H1 (cell line): ENCODE results near the gene IGF2R. TPM values are rescaled to one million over a fixed set of nuclear protein-coding genes. Genes with fewer than 3 reads are reported as not detected.

Experiments
- CTCF ChIA-PET: fragments of 300-600 bp; sonication (Branson Sonifier 250); formaldehyde crosslinking; loops from one replicate; lab custom pipeline; 2021; ENCODE audit not compliant: partially characterized antibody; lab: Charles Lee
- POLR2A ChIA-PET: fragments of 300-600 bp; sonication (Branson Sonifier 250); formaldehyde crosslinking; loops from one replicate; lab custom pipeline; 2021; ENCODE audit warnings: inconsistent platforms; ENCODE audit not compliant: partially characterized antibody; lab: Charles Lee
- DNase-seq, 2 experiments: peaks; one replicate each; pipeline versions ENCODE4 v3.0.0 to v3.0.0-alpha.2; 2010 to 2022; ENCODE audit warnings: low spot score in 2 of 2, low read depth in 1 of 2, mixed read lengths in 1 of 2
- FAIRE-seq: peaks from 2 replicates; lab custom pipeline; 2011; peaks lifted over from hg19 to GRCh38; lab: Jason Lieb, UNC
- H2AFZ ChIP-seq: 2 replicates; pipeline ENCODE4 v1.8.1; 2012; ENCODE audit warnings: low read length, inconsistent platforms
- H2AK5ac ChIP-seq: 2 replicates; pipeline ENCODE4 v1.6.1; 2013; ENCODE audit warnings: low read depth, low read length
- H2BK120ac ChIP-seq: replicated peaks from 2 replicates; pipeline ENCODE3; 2013; ENCODE audit warnings: low read depth, low read length, inconsistent platforms
- H2BK12ac ChIP-seq: 2 replicates; pipeline ENCODE4 v1.6.1; 2013; ENCODE audit warnings: low read depth, low read length
- H2BK15ac ChIP-seq: 2 replicates; pipeline ENCODE4 v1.6.1; 2013; ENCODE audit warnings: low read length
- H2BK20ac ChIP-seq: 2 replicates; pipeline ENCODE4 v1.6.1; 2013; ENCODE audit warnings: low read length
- H2BK5ac ChIP-seq: 2 replicates; pipeline ENCODE4 v1.6.1; 2013; ENCODE audit warnings: low read depth, low read length
- H3K14ac ChIP-seq: 2 replicates; pipeline ENCODE4 v1.6.1; 2013; ENCODE audit warnings: inconsistent platforms; ENCODE audit not compliant: insufficient read length
- H3K18ac ChIP-seq: 2 replicates; pipeline ENCODE4 v1.6.1; 2013; ENCODE audit warnings: low read length; ENCODE audit errors: extremely low read depth
- H3K23ac ChIP-seq: 2 replicates; pipeline ENCODE4 v1.6.1; 2013; ENCODE audit warnings: inconsistent platforms; ENCODE audit not compliant: insufficient read length
- H3K23me2 ChIP-seq: 2 replicates; pipeline ENCODE4 v1.6.1; 2013; ENCODE audit warnings: low read depth, low read length
- H3K27ac ChIP-seq: 2 replicates; pipeline ENCODE4 v1.6.1; 2011; ENCODE audit warnings: low read depth, low read length, inconsistent platforms
- H3K27me3 ChIP-seq, 4 experiments: replicated peaks in 1 of 4; 1 replicate in 1 of 4; 2 replicates in 3 of 4; pipeline versions ENCODE4 v1.6.1 to v1.8.1; 2011 to 2013; ENCODE audit warnings: low read length in 3 of 4, mild to moderate bottlenecking in 3 of 4, inconsistent platforms in 2 of 4, mixed read lengths in 2 of 4, moderate library complexity in 1 of 4; ENCODE audit not compliant: control insufficient read depth in 3 of 4, insufficient read depth in 3 of 4; ENCODE audit errors: extremely low read depth in 1 of 4
- H3K36me3 ChIP-seq, 4 experiments: 2 replicates each; pipeline versions ENCODE4 v1.6.1 to v1.8.1; 2011 to 2013; ENCODE audit warnings: mild to moderate bottlenecking in 4 of 4, low read length in 3 of 4, moderate library complexity in 2 of 4, control low read depth in 1 of 4, inconsistent platforms in 1 of 4; ENCODE audit not compliant: insufficient read depth in 4 of 4, control insufficient read depth in 2 of 4
- H3K4ac ChIP-seq: replicated peaks from 2 replicates; pipeline ENCODE3; 2013; ENCODE audit warnings: low read length, low read depth, mixed read lengths, inconsistent platforms; ENCODE audit not compliant: insufficient read length
- H3K4me1 ChIP-seq, 4 experiments: replicated peaks in 1 of 4; 1 replicate in 1 of 4; 2 replicates in 3 of 4; pipeline versions ENCODE4 v1.6.1 to v1.8.1; 2011 to 2013; ENCODE audit warnings: low read length in 3 of 4, inconsistent platforms in 2 of 4, mixed read lengths in 1 of 4; ENCODE audit not compliant: insufficient read depth in 4 of 4, control insufficient read depth in 3 of 4
- H3K4me2 ChIP-seq, 2 experiments: 2 replicates each; pipeline versions ENCODE4 v1.6.1 to v1.8.1; 2011 to 2013; ENCODE audit warnings: low read depth in 2 of 2, low read length in 2 of 2, control low read depth in 1 of 2, inconsistent platforms in 1 of 2, mild to moderate bottlenecking in 1 of 2; ENCODE audit not compliant: insufficient read depth in 1 of 2
- H3K4me3 ChIP-seq, 4 experiments: fragments of 200-600, 300-600 bp in 1 of 4; sonication (generic), shearing (Covaris generic), sonication (Bioruptor Twin) in 1 of 4; 2 replicates each; pipeline versions ENCODE4 v1.5.1 to v1.8.1; 2011 to 2016; ENCODE audit warnings: low read length in 4 of 4, low read depth in 3 of 4, control low read depth in 2 of 4, inconsistent platforms in 2 of 4, mild to moderate bottlenecking in 2 of 4, mixed read lengths in 1 of 4, moderate library complexity in 1 of 4; ENCODE audit not compliant: insufficient read depth in 2 of 4; ENCODE audit errors: extremely low read depth in 1 of 4
- H3K56ac ChIP-seq: replicated peaks from 2 replicates; pipeline ENCODE3; 2013; ENCODE audit warnings: low read depth, mild to moderate bottlenecking, mixed read lengths, low read length, inconsistent platforms; ENCODE audit not compliant: insufficient read length
- H3K79me1 ChIP-seq: 2 replicates; pipeline ENCODE4 v1.6.1; 2013; ENCODE audit warnings: low read depth, low read length, control low read depth
- H3K79me2 ChIP-seq, 2 experiments: 2 replicates each; pipeline versions ENCODE4 v1.6.1 to v1.8.1; 2012 to 2013; ENCODE audit warnings: low read length in 2 of 2, mild to moderate bottlenecking in 2 of 2, inconsistent platforms in 1 of 2; ENCODE audit not compliant: insufficient read depth in 2 of 2, control insufficient read depth in 1 of 2
- H3K9ac ChIP-seq, 4 experiments: replicated peaks in 1 of 4; 1 replicate in 1 of 4; 2 replicates in 3 of 4; pipeline versions ENCODE4 v1.6.1 to v1.8.1; 2011 to 2013; ENCODE audit warnings: low read depth in 3 of 4, low read length in 3 of 4, control low read depth in 2 of 4, mild to moderate bottlenecking in 2 of 4, moderate library complexity in 2 of 4, inconsistent platforms in 1 of 4; ENCODE audit errors: extremely low read depth in 1 of 4
- H3K9me3 ChIP-seq, 2 experiments: 2 replicates each; pipeline versions ENCODE4 v1.6.1 to v1.8.1; 2012 to 2013; ENCODE audit warnings: mild to moderate bottlenecking in 2 of 2, moderate library complexity in 2 of 2, control low read depth in 1 of 2, inconsistent platforms in 1 of 2, low read depth in 1 of 2, low read length in 1 of 2, mixed read lengths in 1 of 2; ENCODE audit not compliant: insufficient read depth in 2 of 2
- H4K20me1 ChIP-seq, 2 experiments: replicated peaks in 1 of 2; 2 replicates each; pipeline versions ENCODE3 to v1.8.1; 2011 to 2013; ENCODE audit warnings: inconsistent platforms in 2 of 2, low read length in 2 of 2, mild to moderate bottlenecking in 1 of 2; ENCODE audit not compliant: insufficient read depth in 2 of 2, control insufficient read depth in 1 of 2
- H4K5ac ChIP-seq: 2 replicates; pipeline ENCODE4 v1.6.1; 2013; ENCODE audit warnings: low read length, low read depth, mixed read lengths, inconsistent platforms; ENCODE audit not compliant: insufficient read length
- H4K8ac ChIP-seq: 2 replicates; pipeline ENCODE4 v1.8.0; 2013; ENCODE audit warnings: mild to moderate bottlenecking, moderate library complexity, low read length, inconsistent platforms; ENCODE audit not compliant: insufficient read depth; ENCODE audit errors: extremely low read depth
- H4K91ac ChIP-seq: replicated peaks from 2 replicates; pipeline ENCODE3; 2013; ENCODE audit warnings: low read length, mixed read lengths, inconsistent platforms; ENCODE audit not compliant: insufficient read length
- FOSL1 ChIP-seq: IDR thresholded peaks from 2 replicates; pipeline ENCODE4 v1.6.1; 2011; ENCODE audit warnings: mild to moderate bottlenecking, low read depth, low read length, moderate library complexity; ENCODE audit not compliant: insufficient read depth
- GTF2F1 ChIP-seq: IDR thresholded peaks from 2 replicates; pipeline ENCODE4 v1.6.1; 2012; ENCODE audit warnings: low read depth, low read length, improper control_type of control experiment, borderline replicate concordance
- HDAC2 ChIP-seq, 2 experiments: fragments of 300-600 bp in 1 of 2; sonication (generic) in 1 of 2; IDR thresholded peaks; 2 replicates each; pipeline ENCODE4 v1.6.1; 2011 to 2012; ENCODE audit warnings: low read depth in 2 of 2, low read length in 2 of 2, mild to moderate bottlenecking in 2 of 2, moderate library complexity in 2 of 2, borderline replicate concordance in 1 of 2, inconsistent platforms in 1 of 2
- KDM1A ChIP-seq: fragments of 200-600, 300-600 bp; sonication (generic); IDR thresholded peaks from 2 replicates; pipeline ENCODE4 v1.7.1; 2016; ENCODE audit warnings: mild to moderate bottlenecking, low read length, borderline replicate concordance
- POLR2A ChIP-seq, 2 experiments: IDR thresholded peaks; 1 replicate in 1 of 2; 2 replicates in 1 of 2; pipeline ENCODE4 v1.6.1; 2011; ENCODE audit warnings: low read depth in 2 of 2, low read length in 2 of 2, mild to moderate bottlenecking in 2 of 2; ENCODE audit errors: control extremely low read depth in 1 of 2
- POU5F1 ChIP-seq: IDR thresholded peaks from 2 replicates; pipeline ENCODE4 v1.6.1; 2011; ENCODE audit warnings: low read depth, mild to moderate bottlenecking, low read length, moderate library complexity
- SIRT6 ChIP-seq: IDR thresholded peaks from one replicate; pipeline ENCODE4 v1.7.1; 2012; ENCODE audit warnings: low read length, inconsistent platforms
- SIX5 ChIP-seq: IDR thresholded peaks from 2 replicates; pipeline ENCODE4 v1.6.1; 2011; ENCODE audit warnings: mild to moderate bottlenecking, low read depth, low read length
- WGBS, 2 experiments: shearing (Covaris generic) in 1 of 2; methylation state at CpG; one replicate each; pipeline versions ENCODE4 v1.1.6 to v1.1.7; 2013 to 2015; ENCODE audit warnings: low lambda C conversion rate in 2 of 2, mixed read lengths in 2 of 2, inconsistent platforms in 1 of 2, low coverage in 1 of 2, missing lambda C conversion rate in 1 of 2; ENCODE audit not compliant: insufficient replicate concordance in 2 of 2, insufficient coverage in 1 of 2, insufficient read length in 1 of 2; ENCODE audit errors: extremely low coverage in 1 of 2, missing lambda C conversion rate in 1 of 2; 5-methylcytosine and 5-hydroxymethylcytosine counted together
- polyA plus RNA-seq, 7 experiments: library from polyadenylated mRNA; depleted of rRNA in 3 of 7; stranded (reverse) in 5 of 7; unstranded in 2 of 7; fragments of >200 nt in 5 of 7; fragments of 200-250 nt in 2 of 7; gene quantifications; 1 replicate in 5 of 7; 2 replicates in 1 of 7; 4 replicates in 1 of 7; pipeline versions ENCODE4 v1.2.1 to v1.2.3, GENCODE V29; 2011 to 2013; ENCODE audit warnings: missing spikeins in 2 of 7, mixed read lengths in 2 of 7
- total RNA-seq: library from RNA; stranded (reverse); fragmentation: NEBNext Ultra II Directional; extraction: Animal tissue kit (Norgen Biotek cat#: 25700); gene quantifications from 2 replicates; pipeline ENCODE4 v1.2.1, GENCODE V29; 2021

Gene IGF2R
- total and polyA plus RNA-seq, 2 of the 8 experiments (the other 6 are each of a cell fraction or from before 2014, with no cell fraction given), result 20.6 to 74.1 TPM

DNA sequence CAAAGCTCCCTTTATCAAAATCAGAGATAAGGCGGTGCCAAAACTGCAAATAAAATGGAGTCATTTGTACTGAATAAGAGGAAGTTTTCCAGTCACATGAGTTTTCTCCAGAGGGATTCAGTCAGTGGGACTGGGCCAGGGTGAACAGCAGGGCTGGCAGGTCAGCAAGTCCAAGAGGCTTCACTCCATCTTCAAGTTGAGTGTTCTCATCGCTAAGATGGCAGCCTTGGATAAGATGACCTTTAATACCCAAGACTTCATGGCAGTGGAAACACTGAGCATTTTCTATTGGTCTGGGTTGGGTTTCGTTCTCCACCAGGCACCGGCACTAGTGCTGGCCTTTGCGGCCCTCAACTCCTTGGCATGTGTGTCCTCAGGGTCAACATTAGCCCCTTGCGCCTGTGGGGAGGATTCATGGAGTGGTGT is 29.3 kb upstream of the IGF2R start:
- Histone ChIP-seq H3K4me1 (no peaks in the 10 kb centered on the region), H2BK15ac (no peak overlapping the region), H4K91ac (no peak overlapping the region), H3K4me2 (no peak overlapping the region), H3K27me3 (no peaks in the 10 kb centered on the region), H3K36me3 (no peaks in the 10 kb centered on the region), H2BK20ac (no peak overlapping the region), H2AFZ (no peak overlapping the region), H2AK5ac (no peak overlapping the region), H3K4me3 (no peak overlapping the region), H3K79me2 (no peaks in the 10 kb centered on the region), H3K9me3 (peaks cover 9 to 10% of the 10 kb centered on the region in 2 experiments; a peak in 3 of 4 replicates), H3K9ac (no peak overlapping the region), H3K18ac (no peak overlapping the region), H3K23me2 (no peaks in the 10 kb centered on the region), H3K4ac (no peak overlapping the region), H4K5ac (no peak overlapping the region), H2BK5ac (no peak overlapping the region), H4K20me1 (no peaks in the 10 kb centered on the region), H3K14ac (no peak overlapping the region), H2BK120ac (no peak overlapping the region), H3K56ac (no peak overlapping the region), H2BK12ac (no peak overlapping the region), H3K27ac (no peak overlapping the region), H3K23ac (no peak overlapping the region), H3K79me1 (no peaks in the 10 kb centered on the region), H4K8ac (no peak overlapping the region)
- ChIA-PET CTCF (interaction anchor here (5.5 kb wide), 1 partner anchor 76 kb away, joined by 32 read pairs; no protein-coding TSS in a partner anchor), POLR2A (no interaction called here)
- no peak for DNase-seq
- FAIRE-seq, result no peak
- WGBS, 2 experiments, result 93% methylated on average over 6 of the region's 6 CpGs; no CpG with 5 or more reads in 1 of the 2 experiments
- TF ChIP-seq HDAC2 (IDR thresholded peaks at IDR 0.05; ENCODE audit: borderline replicate concordance in 1 of 2, low read depth in 2 of 2, low read length in 2 of 2) (no peak), FOSL1 (no peak), POU5F1 (no peak), SIX5 (no peak), SIRT6 (no peak), KDM1A (no peak), POLR2A (IDR thresholded peaks at IDR 0.05; ENCODE audit: control extremely low read depth in 1 of 2, low read depth in 2 of 2, low read length in 2 of 2) (no peak), GTF2F1 (no peak)
